CD8-positive, alpha-beta memory T cell (primary cell): ENCODE measurements around the gene MRPL17. TPM values are rescaled to one million over a fixed set of nuclear protein-coding genes. Genes with fewer than 3 reads are reported as not detected.

ENCODE experiments used
- CTCF ChIA-PET: fragments of 350-600 bp; sonication (Branson Sonifier 250); formaldehyde crosslinking; loops from one replicate; lab custom pipeline; 2021; ENCODE audit warnings: antibody characterized with exemption; lab: Charles Lee
- POLR2A ChIA-PET: fragments of 350-600 bp; sonication (Branson Sonifier 250); formaldehyde crosslinking; loops from one replicate; lab custom pipeline; 2021; ENCODE audit warnings: antibody characterized with exemption; lab: Charles Lee
- DNase-seq, 5 donors: peaks; one replicate each; pipeline versions ENCODE4 v3.0.0 to v3.0.0-alpha.2; 2020 to 2022; ENCODE audit warnings: mixed read lengths in 1 of 5
- H3K27ac ChIP-seq: one replicate; pipeline ENCODE4 v1.7.0; 2013; ENCODE audit warnings: low read depth, mild to moderate bottlenecking, low read length, moderate library complexity
- H3K27me3 ChIP-seq: 2 replicates; pipeline ENCODE4 v1.7.0; 2013; ENCODE audit warnings: low read length, mild to moderate bottlenecking; ENCODE audit not compliant: insufficient read depth, poor library complexity, severe bottlenecking
- H3K36me3 ChIP-seq: 2 replicates; pipeline ENCODE4 v1.7.0; 2013; ENCODE audit warnings: mild to moderate bottlenecking, low read length, moderate library complexity; ENCODE audit not compliant: insufficient read depth
- H3K4me1 ChIP-seq: 2 replicates; pipeline ENCODE4 v1.7.0; 2013; ENCODE audit warnings: mild to moderate bottlenecking, low read length, moderate library complexity; ENCODE audit not compliant: insufficient read depth
- H3K4me3 ChIP-seq: 2 replicates; pipeline ENCODE4 v1.7.0; 2013; ENCODE audit warnings: mild to moderate bottlenecking, low read length
- H3K9me3 ChIP-seq: 2 replicates; pipeline ENCODE4 v1.7.0; 2013; ENCODE audit warnings: mild to moderate bottlenecking, low read length
- H3K27ac Mint-ChIP-seq, 8 donors: one replicate each; pipeline ENCODE4 v1.8.0; 2020 to 2021; ENCODE audit warnings: mixed read lengths in 8 of 8, mild to moderate bottlenecking in 6 of 8, inconsistent platforms in 3 of 8, moderate library complexity in 3 of 8
- H3K27me3 Mint-ChIP-seq, 2 donors: one replicate each; pipeline ENCODE4 v1.8.0; 2020 to 2021; ENCODE audit warnings: mixed read lengths in 2 of 2, mild to moderate bottlenecking in 1 of 2, moderate library complexity in 1 of 2
- H3K36me3 Mint-ChIP-seq, 3 donors: one replicate each; pipeline ENCODE4 v1.8.0; 2020 to 2021; ENCODE audit warnings: mixed read lengths in 3 of 3, inconsistent platforms in 1 of 3, mild to moderate bottlenecking in 1 of 3
- H3K4me1 Mint-ChIP-seq, 3 donors: one replicate each; pipeline ENCODE4 v1.8.0; 2020 to 2021; ENCODE audit warnings: mixed read lengths in 3 of 3, inconsistent platforms in 1 of 3, mild to moderate bottlenecking in 1 of 3
- H3K4me3 Mint-ChIP-seq, 7 donors: one replicate each; pipeline ENCODE4 v1.8.0; 2020 to 2021; ENCODE audit warnings: mixed read lengths in 7 of 7, mild to moderate bottlenecking in 6 of 7, moderate library complexity in 4 of 7, inconsistent platforms in 2 of 7
- H3K9me3 Mint-ChIP-seq, 5 donors: one replicate each; pipeline ENCODE4 v1.8.0; 2020 to 2022; ENCODE audit warnings: mixed read lengths in 5 of 5, mild to moderate bottlenecking in 3 of 5, moderate library complexity in 2 of 5, inconsistent platforms in 1 of 5
- polyA plus RNA-seq: library from polyadenylated mRNA; unstranded; fragments of 300-500 nt; fragmentation: Illumina TruSeq; gene quantifications from one replicate; pipeline ENCODE4 v1.2.3, GENCODE V29; 2021
- total RNA-seq, 2 experiments: library from RNA; stranded (reverse); gene quantifications; one replicate each; pipeline ENCODE4 v1.2.3, GENCODE V29; 2021

The MRPL17 gene
- total RNA-seq (100 to 1,000 TPM; 124 to 129 TPM), polyA plus RNA-seq (24.3 TPM)

DNA sequence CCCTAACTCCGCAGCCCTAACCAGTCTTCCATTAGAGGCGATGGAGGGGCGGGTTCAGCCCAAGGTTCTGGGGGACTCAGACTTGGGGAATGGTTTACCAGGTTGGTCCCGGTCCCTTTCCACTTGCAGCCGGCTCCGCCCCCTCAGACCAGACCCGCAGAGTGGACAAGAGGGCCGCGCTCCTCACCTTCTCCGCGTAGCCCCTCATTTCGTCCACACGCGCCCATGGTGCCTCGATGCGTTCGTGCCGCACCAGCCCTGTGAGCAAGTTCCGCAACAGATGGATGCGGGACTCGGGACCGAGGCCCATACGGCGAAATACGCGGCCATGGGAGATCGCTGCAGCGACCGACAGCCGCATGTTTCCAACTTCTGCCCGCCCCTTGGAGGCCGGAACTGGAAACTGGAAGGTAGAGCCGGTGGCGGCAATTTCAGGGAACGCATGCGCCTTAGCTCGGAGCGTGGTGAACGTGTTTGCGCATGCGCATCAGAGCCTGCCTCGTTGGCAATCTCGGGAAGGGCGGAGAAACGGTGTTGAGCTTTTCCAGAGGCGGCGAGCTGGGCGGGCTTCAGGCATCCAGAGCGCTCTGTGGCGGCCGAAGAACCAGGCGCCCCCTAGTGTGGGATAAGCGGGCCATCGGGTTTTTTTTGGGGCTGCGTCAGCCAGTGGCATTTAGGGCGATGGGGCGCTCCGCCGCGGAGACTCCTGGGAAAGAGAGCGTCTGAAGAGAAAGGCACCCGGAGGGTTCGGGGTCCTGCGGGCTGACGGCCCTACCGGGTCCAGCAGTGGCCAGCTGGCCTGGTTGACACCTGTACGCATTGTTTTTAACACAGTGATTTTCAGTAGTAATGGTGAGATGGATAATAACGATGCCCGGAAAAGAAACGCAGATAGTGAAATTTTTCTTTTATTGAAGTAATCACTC, at the start of gene MRPL17:
Gene MRPL17, minus strand, starts transcription at position 405 of the 926 bp plus-strand sequence. Its CDS starts 44 bp downstream, at position 361.
- CTCF ChIA-PET: interaction anchor here (0.6 to 5.5 kb wide), 54 partner anchors 10 to 306 kb away, joined by 3 to 68 read pairs (median 4); partner anchors contain the start of genes ARFIP2, ILK, RRP8 and SMPD1
- H3K36me3 Mint-ChIP-seq: peaks cover 0 to 35% (median 3%) of the 10 kb centered on the region in 3 donors
- H3K27ac Mint-ChIP-seq: peak within 1 kb of the TSS; percentile 93 to 100 (median 99)
- peak within 1 kb of the TSS; percentile 87 to 99 (median 98) for H3K4me3 Mint-ChIP-seq
- peaks cover 26 to 45% (median 42%) of the 10 kb centered on the region in 3 donors for H3K4me1 Mint-ChIP-seq
- peaks cover 0 to 2% of the 10 kb centered on the region in 2 donors for H3K27me3 Mint-ChIP-seq
- DNase-seq: peak; percentile 97 to 100 (median 99)
- Histone ChIP-seq H3K9me3 (no peaks in the 10 kb centered on the region), H3K4me3 (peak within 1 kb of the TSS; percentile 98), H3K4me1 (peaks cover 17% of the 10 kb centered on the region), H3K36me3 (peaks cover 4% of the 10 kb centered on the region), H3K27me3 (no peaks in the 10 kb centered on the region), H3K27ac (peak within 1 kb of the TSS; percentile 90)
- peaks cover 0 to 1% (median 0%) of the 10 kb centered on the region in 5 donors for H3K9me3 Mint-ChIP-seq
- POLR2A ChIA-PET: interaction anchor here (0.7 to 2.3 kb wide), 20 partner anchors 9 to 304 kb away, joined by 3 to 29 read pairs (median 4); partner anchors contain the start of genes ARFIP2, DCHS1, ILK and RRP8

DNA sequence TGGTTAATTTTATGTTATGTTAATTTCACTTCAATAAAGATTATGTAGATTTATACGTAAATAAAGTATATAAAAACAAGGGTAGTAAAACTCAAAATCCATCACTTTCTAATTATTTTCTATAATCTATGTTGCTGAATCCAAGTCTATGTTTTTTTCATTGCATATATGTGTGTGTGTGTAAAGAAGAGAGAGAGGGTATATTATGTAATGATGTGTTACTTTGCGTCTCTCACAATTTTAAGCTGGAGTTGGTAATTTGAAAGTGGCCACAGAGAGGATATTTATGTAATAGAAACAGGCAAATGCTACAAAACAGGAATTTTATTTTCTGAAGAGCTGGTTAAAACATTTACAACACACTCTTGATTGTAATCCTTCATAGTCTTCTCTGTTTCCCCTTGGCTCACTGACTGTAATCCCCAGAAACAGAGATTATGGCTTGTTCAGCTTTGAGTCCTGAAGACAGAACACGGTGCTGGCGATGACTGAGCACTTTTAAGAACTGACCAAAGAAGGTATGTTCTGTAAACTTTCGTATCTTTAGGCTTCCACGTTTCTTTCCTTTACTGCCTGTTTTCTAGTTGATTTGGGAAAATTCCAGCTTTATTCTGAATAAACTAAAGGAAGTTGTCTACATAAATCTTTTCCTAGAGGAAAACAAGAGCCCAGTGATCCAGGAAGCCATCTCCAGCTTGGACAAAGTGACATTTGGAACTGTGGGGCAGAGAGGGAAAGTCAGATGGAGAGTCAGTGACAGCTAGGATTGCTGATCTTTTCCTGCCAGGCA, 45.0 kb upstream of the MRPL17 start:
- no peaks in the 10 kb centered on the region for H3K27me3 ChIP-seq
- peaks cover 18% of the 10 kb centered on the region for H3K36me3 ChIP-seq
- Mint-ChIP-seq H3K9me3 (no peaks in the 10 kb centered on the region), H3K27me3 (no peaks in the 10 kb centered on the region), H3K4me3 (peak overlapping the region in 4 of 7 donors; percentile 2 to 44 (median 18)), H3K4me1 (peaks cover 74 to 97% (median 95%) of the 10 kb centered on the region in 3 donors), H3K27ac (peak overlapping the region; percentile 57 to 96 (median 72)), H3K36me3 (peaks cover 11 to 59% (median 19%) of the 10 kb centered on the region in 3 donors)
- H3K27ac ChIP-seq: peak overlapping the region; percentile 54
- H3K4me1 ChIP-seq: peaks cover 61% of the 10 kb centered on the region
- no peaks in the 10 kb centered on the region for H3K9me3 ChIP-seq
- ChIA-PET CTCF (interaction anchor here (1.2 to 2.4 kb wide), 6 partner anchors 8 to 30 kb away, joined by 3 to 13 read pairs (median 6); no protein-coding TSS in a partner anchor), POLR2A (no interaction called here)
- no peak overlapping the region for H3K4me3 ChIP-seq
- DNase-seq: no peak

DNA sequence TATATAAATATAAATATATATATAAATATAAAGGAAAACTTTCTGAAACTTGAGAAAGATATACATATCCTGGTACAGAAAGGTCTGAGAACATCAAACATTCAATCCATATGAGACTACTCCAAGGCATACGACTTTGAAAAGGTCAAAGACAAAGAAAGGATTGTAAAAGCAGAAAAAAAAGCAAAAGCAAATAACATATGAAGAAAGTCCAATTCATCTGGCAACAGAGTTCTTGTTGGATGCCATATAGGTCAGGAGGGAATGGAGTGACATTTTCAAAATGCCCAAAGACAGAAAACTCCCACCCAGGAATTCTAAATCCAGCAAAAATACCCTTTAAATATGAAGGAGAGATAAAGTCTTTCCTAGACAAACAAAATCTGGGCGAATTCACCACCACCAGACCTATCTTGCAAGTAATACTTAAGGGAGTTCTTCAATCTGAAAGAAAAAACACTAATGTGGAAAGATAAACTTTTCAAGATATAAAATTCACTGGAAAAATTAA, 42.3 kb upstream of the MRPL17 start:
- Mint-ChIP-seq H3K27ac (peak overlapping the region in 7 of 8 donors; percentile 30 to 90 (median 76)), H3K4me1 (peaks cover 88 to 99% (median 98%) of the 10 kb centered on the region in 3 donors), H3K27me3 (no peaks in the 10 kb centered on the region), H3K9me3 (no peaks in the 10 kb centered on the region), H3K4me3 (peak overlapping the region in 5 of 7 donors; percentile 26 to 57 (median 37)), H3K36me3 (peaks cover 14 to 73% (median 33%) of the 10 kb centered on the region in 3 donors)
- Histone ChIP-seq H3K27me3 (no peaks in the 10 kb centered on the region), H3K4me3 (no peak overlapping the region), H3K27ac (no peak overlapping the region), H3K4me1 (peaks cover 85% of the 10 kb centered on the region), H3K9me3 (no peaks in the 10 kb centered on the region), H3K36me3 (peaks cover 34% of the 10 kb centered on the region)
- CTCF ChIA-PET: interaction anchor here (0.9 to 1.1 kb wide), 2 partner anchors 12 to 282 kb away, joined by 3 read pairs; no protein-coding TSS in a partner anchor
- POLR2A ChIA-PET: no interaction called here
- DNase-seq: no peak

DNA sequence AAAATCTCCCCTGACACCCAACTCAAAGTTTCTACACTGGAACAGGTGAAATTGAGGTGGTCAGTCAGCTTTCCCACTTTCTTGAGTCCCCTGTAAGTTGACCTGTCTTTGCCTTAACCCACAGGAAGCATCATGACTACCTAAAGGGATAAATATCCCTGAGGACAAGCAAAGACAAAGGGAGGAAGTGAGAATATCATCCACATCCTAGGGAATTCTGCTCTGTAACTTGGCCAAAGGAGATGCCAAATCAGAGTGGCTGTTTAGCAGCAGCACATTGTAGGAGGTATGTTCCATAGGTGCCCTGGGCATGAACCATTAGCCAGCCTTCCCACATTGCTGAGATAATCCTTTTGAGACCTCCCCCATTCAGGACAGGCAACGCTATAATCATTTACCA, 40.9 kb upstream of the MRPL17 start:
- no peak for DNase-seq
- H3K4me1 Mint-ChIP-seq: peaks cover 94 to 100% (median 100%) of the 10 kb centered on the region in 3 donors
- Histone ChIP-seq H3K36me3 (peaks cover 37% of the 10 kb centered on the region), H3K4me3 (no peak overlapping the region), H3K27ac (no peak overlapping the region), H3K9me3 (no peaks in the 10 kb centered on the region), H3K27me3 (no peaks in the 10 kb centered on the region), H3K4me1 (peaks cover 91% of the 10 kb centered on the region)
- CTCF ChIA-PET: interaction anchor here (1.2 kb wide), 1 partner anchor 14 kb away, joined by 5 read pairs; no protein-coding TSS in a partner anchor
- peak overlapping the region in 3 of 7 donors; percentile 12 to 54 (median 54) for H3K4me3 Mint-ChIP-seq
- H3K27ac Mint-ChIP-seq: peak overlapping the region in 4 of 8 donors; percentile 11 to 76 (median 62)
- H3K36me3 Mint-ChIP-seq: peaks cover 19 to 82% (median 41%) of the 10 kb centered on the region in 3 donors
- H3K9me3 Mint-ChIP-seq: no peaks in the 10 kb centered on the region
- POLR2A ChIA-PET: no interaction called here
- H3K27me3 Mint-ChIP-seq: no peaks in the 10 kb centered on the region

DNA sequence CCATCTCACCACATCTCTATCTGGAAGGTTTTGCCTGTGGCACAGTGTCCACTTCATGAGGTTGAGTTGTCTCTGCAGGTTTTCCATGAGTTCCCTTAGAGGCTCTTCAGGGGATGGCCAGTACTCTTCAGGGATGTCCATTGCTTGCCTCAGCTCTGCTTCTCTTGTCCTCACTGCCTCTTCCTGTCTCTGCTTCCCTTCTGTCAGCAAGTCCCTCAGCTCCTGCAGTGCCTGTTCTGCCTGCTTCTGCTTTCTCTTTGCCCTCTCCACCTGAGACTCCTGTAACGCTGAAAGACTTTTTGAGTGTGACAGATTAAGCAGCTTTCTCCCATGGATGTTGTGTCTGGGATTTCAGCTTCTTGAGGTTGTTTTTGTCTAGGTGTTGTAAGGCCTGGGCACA, 38.2 kb upstream of the MRPL17 start:
- Histone ChIP-seq H3K9me3 (no peaks in the 10 kb centered on the region), H3K27ac (no peak overlapping the region), H3K4me1 (peaks cover 76% of the 10 kb centered on the region), H3K4me3 (no peak overlapping the region), H3K27me3 (no peaks in the 10 kb centered on the region), H3K36me3 (peaks cover 27% of the 10 kb centered on the region)
- CTCF ChIA-PET: interaction anchor here (0.7 to 3.6 kb wide), 3 partner anchors 16 to 35 kb away, joined by 3 to 12 read pairs (median 12); no protein-coding TSS in a partner anchor
- Mint-ChIP-seq H3K27me3 (no peaks in the 10 kb centered on the region), H3K4me1 (peaks cover 85 to 99% (median 95%) of the 10 kb centered on the region in 3 donors), H3K36me3 (peaks cover 24 to 72% (median 35%) of the 10 kb centered on the region in 3 donors), H3K9me3 (no peaks in the 10 kb centered on the region), H3K4me3 (peak overlapping the region in 6 of 7 donors; percentile 20 to 77 (median 53)), H3K27ac (peak overlapping the region; percentile 44 to 95 (median 56))
- POLR2A ChIA-PET: no interaction called here
- no peak for DNase-seq

DNA sequence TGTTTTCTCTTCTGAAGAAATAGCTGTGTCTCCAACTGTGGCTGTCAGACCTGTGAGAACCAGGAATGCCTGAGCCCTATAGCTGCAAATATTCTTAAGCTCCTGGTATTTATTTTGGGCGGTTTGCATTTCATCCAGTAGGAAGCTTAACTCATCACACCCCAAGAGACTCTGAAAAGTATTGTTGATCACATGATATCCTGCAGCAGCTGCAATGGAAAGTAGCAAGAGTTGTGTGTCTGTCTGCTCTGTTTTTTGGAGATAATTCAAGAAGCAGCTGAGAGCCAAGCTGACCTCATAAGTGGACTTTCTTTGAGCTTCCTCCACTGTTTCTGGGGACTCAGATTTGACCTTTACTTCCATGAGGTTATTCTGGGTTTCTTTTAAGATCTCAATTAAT, 36.4 kb upstream of the MRPL17 start:
- Histone ChIP-seq H3K4me3 (no peak overlapping the region), H3K27ac (no peak overlapping the region), H3K27me3 (no peaks in the 10 kb centered on the region), H3K36me3 (peaks cover 27% of the 10 kb centered on the region), H3K9me3 (no peaks in the 10 kb centered on the region), H3K4me1 (peaks cover 62% of the 10 kb centered on the region)
- Mint-ChIP-seq H3K4me1 (peaks cover 86 to 99% (median 95%) of the 10 kb centered on the region in 3 donors), H3K9me3 (no peaks in the 10 kb centered on the region), H3K27ac (peak overlapping the region in 7 of 8 donors; percentile 21 to 84 (median 72)), H3K4me3 (peak overlapping the region in 1 of 7 donors; percentile 28), H3K36me3 (peaks cover 26 to 76% (median 29%) of the 10 kb centered on the region in 3 donors), H3K27me3 (no peaks in the 10 kb centered on the region)
- no peak for DNase-seq
- CTCF ChIA-PET: interaction anchor here (0.8 to 3.6 kb wide), 6 partner anchors 9 to 39 kb away, joined by 3 to 12 read pairs (median 3); partner anchors contain the start of gene MRPL17
- POLR2A ChIA-PET: no interaction called here

DNA sequence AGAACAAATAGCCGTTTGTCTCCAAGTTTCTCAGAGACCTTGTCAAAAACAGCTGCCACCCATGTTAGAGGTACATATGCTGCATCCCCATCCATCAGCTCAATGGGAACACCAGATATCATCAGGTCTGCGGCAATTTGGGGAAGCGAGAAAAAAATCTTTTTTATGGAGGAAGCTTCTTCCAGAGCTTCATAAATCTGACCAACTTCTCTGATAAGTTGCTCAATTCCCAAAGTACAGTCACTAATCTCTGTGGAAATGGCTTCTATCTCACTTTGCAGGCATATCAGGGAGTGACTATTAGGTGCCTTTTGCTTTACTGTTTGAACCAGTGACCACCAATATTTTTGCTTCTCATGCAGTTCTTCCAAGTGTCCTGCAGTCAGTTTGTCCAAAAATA, 34.3 kb upstream of the MRPL17 start:
- H3K9me3 ChIP-seq: no peaks in the 10 kb centered on the region
- H3K27ac Mint-ChIP-seq: peak overlapping the region in 4 of 8 donors; percentile 17 to 82 (median 36)
- H3K27me3 Mint-ChIP-seq: no peaks in the 10 kb centered on the region
- H3K36me3 Mint-ChIP-seq: peaks cover 26 to 63% (median 27%) of the 10 kb centered on the region in 3 donors
- no peaks in the 10 kb centered on the region for H3K27me3 ChIP-seq
- H3K4me3 ChIP-seq: no peak overlapping the region
- ChIA-PET POLR2A (no interaction called here), CTCF (interaction anchor here (1.0 to 1.7 kb wide), 3 partner anchors 13 to 38 kb away, joined by 3 to 5 read pairs (median 3); no protein-coding TSS in a partner anchor)
- no peaks in the 10 kb centered on the region for H3K9me3 Mint-ChIP-seq
- peaks cover 68 to 81% (median 80%) of the 10 kb centered on the region in 3 donors for H3K4me1 Mint-ChIP-seq
- DNase-seq: no peak
- H3K36me3 ChIP-seq: peaks cover 15% of the 10 kb centered on the region
- no peak overlapping the region for H3K27ac ChIP-seq
- no peak overlapping the region for H3K4me3 Mint-ChIP-seq
- H3K4me1 ChIP-seq: peaks cover 43% of the 10 kb centered on the region
